22Rv1 (cell line): ENCODE results near the gene ACOT9.

Source experiments
- ZFX ChIP-seq: fragments of 450-650 bp; IDR thresholded peaks from 2 replicates; pipeline ENCODE4 v1.6.1; 2017; ENCODE audit warnings: antibody characterized with exemption, borderline replicate concordance
- TF ChIP-seq, protein P1 (sequence below): fragments of 450-650 bp; IDR thresholded peaks from 2 replicates; pipeline ENCODE4 v1.5.1; 2017; ENCODE audit warnings: mild to moderate bottlenecking

DNA sequence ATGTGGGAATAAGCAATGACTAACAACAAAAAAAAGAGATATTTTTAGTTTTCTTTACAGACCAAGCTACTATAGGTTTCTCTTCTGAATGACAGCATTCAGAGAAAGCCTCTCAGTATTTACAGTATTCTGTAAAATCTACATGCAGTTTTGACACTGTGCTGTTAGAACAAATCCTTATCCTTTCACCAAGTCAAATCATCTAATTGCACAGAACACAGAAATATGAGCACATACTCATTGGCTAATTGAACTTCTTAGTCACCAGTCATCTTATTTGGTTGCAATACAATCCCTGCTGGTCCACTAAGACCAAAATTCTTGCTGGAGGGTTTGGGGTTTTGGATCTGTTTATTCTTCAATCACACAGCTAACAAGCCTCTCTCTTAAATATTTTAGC is 5.7 kb downstream of the ACOT9 start:
- TF ChIP-seq, protein P1, sequence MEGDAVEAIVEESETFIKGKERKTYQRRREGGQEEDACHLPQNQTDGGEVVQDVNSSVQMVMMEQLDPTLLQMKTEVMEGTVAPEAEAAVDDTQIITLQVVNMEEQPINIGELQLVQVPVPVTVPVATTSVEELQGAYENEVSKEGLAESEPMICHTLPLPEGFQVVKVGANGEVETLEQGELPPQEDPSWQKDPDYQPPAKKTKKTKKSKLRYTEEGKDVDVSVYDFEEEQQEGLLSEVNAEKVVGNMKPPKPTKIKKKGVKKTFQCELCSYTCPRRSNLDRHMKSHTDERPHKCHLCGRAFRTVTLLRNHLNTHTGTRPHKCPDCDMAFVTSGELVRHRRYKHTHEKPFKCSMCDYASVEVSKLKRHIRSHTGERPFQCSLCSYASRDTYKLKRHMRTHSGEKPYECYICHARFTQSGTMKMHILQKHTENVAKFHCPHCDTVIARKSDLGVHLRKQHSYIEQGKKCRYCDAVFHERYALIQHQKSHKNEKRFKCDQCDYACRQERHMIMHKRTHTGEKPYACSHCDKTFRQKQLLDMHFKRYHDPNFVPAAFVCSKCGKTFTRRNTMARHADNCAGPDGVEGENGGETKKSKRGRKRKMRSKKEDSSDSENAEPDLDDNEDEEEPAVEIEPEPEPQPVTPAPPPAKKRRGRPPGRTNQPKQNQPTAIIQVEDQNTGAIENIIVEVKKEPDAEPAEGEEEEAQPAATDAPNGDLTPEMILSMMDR = no peak
- no peak for TF ChIP-seq ZFX
